Measurements from ENCODE around the gene CRB3.

Gene CRB3

DNA sequence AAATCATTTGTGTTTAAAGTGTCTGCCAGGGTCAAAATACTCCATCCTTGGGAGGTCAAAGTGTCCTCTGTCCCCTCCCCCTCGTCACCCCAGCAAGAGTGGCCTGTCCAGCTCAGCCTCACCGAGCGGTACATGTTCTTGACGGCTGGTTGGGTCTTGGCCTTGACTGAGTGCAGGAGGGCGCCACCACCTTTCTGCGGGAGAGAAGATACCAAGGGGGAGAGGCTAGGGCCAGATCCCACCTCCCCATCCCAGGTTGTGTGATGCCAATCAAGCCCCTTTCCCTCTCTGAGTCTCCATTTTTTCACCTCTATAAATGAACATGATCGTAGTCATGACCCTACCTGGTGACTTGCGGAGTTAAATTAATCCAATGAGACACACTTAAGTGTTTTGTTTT is 6.1 kb downstream of the CRB3 start:
- Mint-ChIP-seq H3K27me3 (ENCODE audit: low read depth) (no peaks in the 10 kb centered on the region), H3K4me1 (ENCODE audit: low read depth) (peaks cover 3% of the 10 kb centered on the region), H3K27ac (no peak overlapping the region), H3K9me3 (no peaks in the 10 kb centered on the region), H3K36me3 (ENCODE audit: low read depth) (peaks cover 26% of the 10 kb centered on the region), H3K4me3 (no peak overlapping the region)

DNA sequence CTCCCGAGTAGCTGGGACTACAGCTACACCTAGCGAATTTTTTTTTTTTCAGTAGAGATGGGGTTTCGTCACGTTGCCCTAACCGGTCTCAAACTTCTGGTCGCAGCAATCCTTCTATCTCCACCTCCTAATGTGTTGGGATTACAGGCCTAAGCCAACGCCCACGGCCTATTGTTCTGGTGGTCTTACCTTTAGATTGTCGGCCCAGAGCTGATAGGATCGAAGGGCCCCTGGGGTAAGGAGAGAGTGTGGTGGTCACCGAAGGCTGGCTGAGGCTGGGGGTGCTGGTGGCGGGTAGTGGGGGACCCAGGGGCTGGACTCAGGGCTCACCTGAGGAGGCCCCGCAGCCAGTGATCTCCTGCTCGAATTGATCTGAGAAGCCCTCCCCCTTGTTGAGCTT is 7.0 kb downstream of the CRB3 start:
- H3K27me3 Mint-ChIP-seq (ENCODE audit: low read depth) = no peaks in the 10 kb centered on the region
- H3K36me3 Mint-ChIP-seq (ENCODE audit: low read depth) = peaks cover 28% of the 10 kb centered on the region
- peaks cover 3% of the 10 kb centered on the region for H3K4me1 Mint-ChIP-seq (ENCODE audit: low read depth)
- no peak overlapping the region for H3K27ac Mint-ChIP-seq
- no peaks in the 10 kb centered on the region for H3K9me3 Mint-ChIP-seq
- no peak overlapping the region for H3K4me3 Mint-ChIP-seq

DNA sequence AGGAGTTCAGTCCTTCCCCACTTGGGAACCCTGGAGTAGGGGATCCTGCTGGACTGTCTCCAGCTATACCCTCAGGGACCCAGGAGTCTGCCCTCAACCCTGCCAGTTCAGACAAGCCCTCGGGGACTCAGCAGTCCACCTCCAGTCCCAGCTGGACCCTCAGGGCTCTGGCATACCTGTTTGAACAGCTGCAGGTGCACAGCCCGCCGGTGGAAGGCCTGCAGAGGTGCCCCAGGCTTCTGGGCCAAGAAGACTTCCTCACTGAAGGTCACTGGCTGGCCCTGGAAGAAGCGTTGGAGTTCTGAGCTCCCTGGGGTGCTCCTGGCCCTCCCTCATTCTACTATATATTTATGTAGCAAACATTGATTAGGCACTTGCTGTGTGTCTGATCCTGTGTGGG is 8.6 kb downstream of the CRB3 start:
- Mint-ChIP-seq H3K4me1 (ENCODE audit: low read depth) (peaks cover 2% of the 10 kb centered on the region), H3K27ac (no peak overlapping the region), H3K27me3 (ENCODE audit: low read depth) (no peaks in the 10 kb centered on the region), H3K4me3 (no peak overlapping the region), H3K9me3 (no peaks in the 10 kb centered on the region), H3K36me3 (ENCODE audit: low read depth) (peaks cover 29% of the 10 kb centered on the region)

DNA sequence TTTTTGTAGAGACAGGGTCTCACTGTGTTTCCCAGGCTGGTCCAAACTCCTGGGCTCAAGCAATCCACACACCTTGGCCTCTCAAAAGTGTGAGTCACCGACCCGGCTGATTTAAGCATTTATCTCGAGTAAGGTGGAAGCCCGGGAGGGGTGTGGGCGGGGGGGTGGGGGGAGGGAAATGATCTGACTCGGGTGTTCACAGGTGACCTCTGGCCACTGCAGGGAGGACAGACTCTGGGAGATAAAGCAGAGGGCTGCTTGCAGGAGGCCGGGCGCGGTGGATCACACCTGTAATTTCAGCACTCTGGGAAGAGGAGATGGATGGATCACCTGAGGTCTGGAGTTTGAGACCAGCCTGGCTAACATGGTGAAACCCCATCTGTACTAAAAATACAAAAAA is 9.6 kb downstream of the CRB3 start:
- no peaks in the 10 kb centered on the region for H3K9me3 Mint-ChIP-seq
- no peaks in the 10 kb centered on the region for H3K4me1 Mint-ChIP-seq (ENCODE audit: low read depth)
- H3K36me3 Mint-ChIP-seq (ENCODE audit: low read depth) = peaks cover 23% of the 10 kb centered on the region

DNA sequence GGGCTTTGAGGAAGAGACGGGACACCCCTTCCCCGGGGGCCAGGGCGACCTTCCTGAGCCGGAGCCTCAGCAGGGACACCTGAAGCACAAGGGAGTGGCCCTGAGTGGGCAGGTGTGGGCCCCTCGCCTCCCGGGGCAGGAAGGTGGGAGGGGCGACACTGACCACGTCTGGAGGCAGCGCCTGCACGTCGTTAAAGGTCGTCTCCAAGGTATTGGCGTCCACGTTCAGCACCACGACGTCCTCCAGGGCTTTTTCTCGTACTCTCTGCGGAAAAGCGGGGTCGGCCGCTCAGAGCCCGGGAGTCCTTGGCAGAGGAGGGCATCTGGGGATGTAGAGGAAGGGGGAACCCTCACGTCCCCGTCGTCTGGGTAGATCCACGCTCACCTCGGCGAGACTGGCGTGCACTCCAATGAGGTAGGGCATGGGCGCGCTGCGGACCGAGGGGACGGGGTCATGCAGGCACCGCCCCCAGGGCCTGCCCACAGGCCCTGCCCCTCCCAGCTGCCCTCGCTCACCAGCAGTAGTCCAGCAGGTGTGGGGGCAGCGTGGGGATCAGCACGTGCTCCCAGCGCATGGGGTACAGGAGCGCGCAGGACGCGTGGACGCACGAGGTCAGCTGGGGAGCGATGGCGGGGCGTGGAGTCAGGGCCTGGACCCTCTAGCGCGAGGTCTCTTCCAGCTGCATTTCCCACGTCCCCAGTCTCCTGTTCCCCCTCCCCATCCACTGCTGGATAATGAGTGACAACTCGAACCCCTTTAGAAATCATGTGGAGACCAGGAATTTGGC is 11.4 kb downstream of the CRB3 start:
- no peak overlapping the region for H3K4me3 Mint-ChIP-seq
- no peak overlapping the region for H3K27ac Mint-ChIP-seq
- no peaks in the 10 kb centered on the region for H3K27me3 Mint-ChIP-seq (ENCODE audit: low read depth)
- H3K4me1 Mint-ChIP-seq (ENCODE audit: low read depth) = peaks cover 8% of the 10 kb centered on the region
- H3K36me3 Mint-ChIP-seq (ENCODE audit: low read depth) = peaks cover 16% of the 10 kb centered on the region
- no peaks in the 10 kb centered on the region for H3K9me3 Mint-ChIP-seq

More for the DNA sequence above, 9.6 kb downstream of the CRB3 start:
- Mint-ChIP-seq H3K27ac (no peak overlapping the region), H3K27me3 (ENCODE audit: low read depth) (no peaks in the 10 kb centered on the region), H3K4me3 (no peak overlapping the region)

DNA sequence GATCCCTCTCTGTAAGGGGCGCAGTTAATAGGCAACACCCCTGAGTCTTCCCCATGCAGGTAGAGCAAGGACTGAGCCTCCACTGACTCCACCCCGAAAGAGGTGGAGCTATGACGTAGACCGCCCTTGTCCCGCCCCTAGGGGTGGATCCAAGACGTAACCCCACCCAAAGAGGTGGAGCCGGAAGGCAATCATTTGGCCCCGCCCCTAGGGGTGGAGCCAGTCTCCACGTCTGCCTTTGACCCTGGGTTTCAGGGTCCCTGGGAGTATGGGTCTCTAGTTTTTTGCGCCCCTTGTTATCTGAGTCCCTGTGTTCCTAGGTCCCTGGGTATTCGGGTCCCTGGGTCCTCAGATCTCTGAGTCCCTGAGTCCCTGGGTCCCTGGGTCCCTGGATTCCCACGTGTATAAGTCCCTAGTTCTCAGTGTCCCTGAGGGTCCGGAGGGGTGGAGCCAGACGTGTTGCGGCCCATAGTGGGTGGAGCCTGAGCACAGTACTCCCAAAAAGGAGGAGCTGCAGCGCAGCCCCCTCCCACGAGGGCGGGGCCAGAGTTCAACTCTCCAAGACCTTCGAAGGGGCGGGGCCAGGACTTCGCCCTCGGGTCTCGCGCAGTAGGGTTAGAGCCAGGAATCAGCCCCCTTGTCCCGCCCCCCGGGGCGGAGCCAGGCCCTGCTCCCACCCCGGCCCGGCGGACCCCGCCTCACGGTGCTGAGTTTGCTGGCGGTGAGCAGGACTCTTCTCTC is 12.3 kb downstream of the CRB3 start:
- H3K4me1 Mint-ChIP-seq (ENCODE audit: low read depth) = peaks cover 15% of the 10 kb centered on the region
- no peak overlapping the region for H3K27ac Mint-ChIP-seq
- H3K27me3 Mint-ChIP-seq (ENCODE audit: low read depth) = no peaks in the 10 kb centered on the region
- peaks cover 14% of the 10 kb centered on the region for H3K36me3 Mint-ChIP-seq (ENCODE audit: low read depth)
- H3K9me3 Mint-ChIP-seq = no peaks in the 10 kb centered on the region
- no peak overlapping the region for H3K4me3 Mint-ChIP-seq

DNA sequence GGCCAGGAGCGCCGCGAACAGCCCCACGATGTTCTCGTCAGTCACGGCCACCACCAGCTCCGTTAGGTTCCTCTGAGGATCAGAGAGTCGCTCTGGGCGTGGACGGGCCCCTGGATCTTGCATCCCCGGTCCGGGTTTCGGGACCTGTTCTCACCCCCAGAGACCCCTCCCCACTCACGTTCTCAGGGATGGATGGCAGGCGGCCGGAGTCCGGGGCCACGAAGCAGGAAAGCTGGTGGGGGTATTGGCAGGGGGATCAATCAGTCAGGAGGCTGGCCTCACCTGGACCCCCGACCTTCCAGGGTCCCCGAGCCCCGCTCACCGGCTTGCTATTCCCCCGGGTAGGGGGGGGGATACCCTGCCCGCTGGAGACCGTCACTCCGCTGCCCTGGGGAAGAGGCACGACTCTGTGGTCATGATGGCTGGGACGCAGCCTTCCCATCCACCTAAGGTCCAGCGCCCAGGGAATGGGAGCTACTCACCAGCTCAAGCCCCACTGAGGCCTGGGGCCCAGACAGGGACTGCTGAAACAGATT is 12.9 kb downstream of the CRB3 start:
- no peak overlapping the region for H3K4me3 Mint-ChIP-seq
- H3K4me1 Mint-ChIP-seq (ENCODE audit: low read depth) = peaks cover 20% of the 10 kb centered on the region
- no peak overlapping the region for H3K27ac Mint-ChIP-seq
- no peaks in the 10 kb centered on the region for H3K27me3 Mint-ChIP-seq (ENCODE audit: low read depth)
- no peaks in the 10 kb centered on the region for H3K9me3 Mint-ChIP-seq
- H3K36me3 Mint-ChIP-seq (ENCODE audit: low read depth) = peaks cover 14% of the 10 kb centered on the region

DNA sequence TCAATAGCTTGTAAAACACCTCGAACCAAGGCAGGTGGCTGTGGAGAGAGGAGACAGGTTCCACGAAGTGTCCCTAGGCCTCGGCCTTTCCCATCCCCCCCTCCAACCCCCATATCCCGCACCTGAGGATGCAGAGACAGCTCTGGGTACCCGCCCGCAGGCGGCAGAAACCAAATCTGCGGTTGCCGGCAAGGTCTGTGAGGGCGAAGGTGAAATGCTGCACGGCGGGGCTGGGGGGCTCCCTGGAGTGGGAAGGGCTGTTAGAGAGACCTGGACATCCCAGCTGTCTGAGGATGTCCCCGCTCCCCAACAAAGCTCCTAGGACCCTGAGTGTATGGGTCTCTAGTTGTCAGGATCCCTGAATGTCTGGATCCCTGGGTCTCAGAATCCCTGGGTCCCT is 14.7 kb downstream of the CRB3 start:
- H3K27ac Mint-ChIP-seq = no peak overlapping the region
- H3K36me3 Mint-ChIP-seq (ENCODE audit: low read depth) = peaks cover 12% of the 10 kb centered on the region
- no peaks in the 10 kb centered on the region for H3K9me3 Mint-ChIP-seq
- no peak overlapping the region for H3K4me3 Mint-ChIP-seq
- no peaks in the 10 kb centered on the region for H3K27me3 Mint-ChIP-seq (ENCODE audit: low read depth)
- peaks cover 25% of the 10 kb centered on the region for H3K4me1 Mint-ChIP-seq (ENCODE audit: low read depth)

DNA sequence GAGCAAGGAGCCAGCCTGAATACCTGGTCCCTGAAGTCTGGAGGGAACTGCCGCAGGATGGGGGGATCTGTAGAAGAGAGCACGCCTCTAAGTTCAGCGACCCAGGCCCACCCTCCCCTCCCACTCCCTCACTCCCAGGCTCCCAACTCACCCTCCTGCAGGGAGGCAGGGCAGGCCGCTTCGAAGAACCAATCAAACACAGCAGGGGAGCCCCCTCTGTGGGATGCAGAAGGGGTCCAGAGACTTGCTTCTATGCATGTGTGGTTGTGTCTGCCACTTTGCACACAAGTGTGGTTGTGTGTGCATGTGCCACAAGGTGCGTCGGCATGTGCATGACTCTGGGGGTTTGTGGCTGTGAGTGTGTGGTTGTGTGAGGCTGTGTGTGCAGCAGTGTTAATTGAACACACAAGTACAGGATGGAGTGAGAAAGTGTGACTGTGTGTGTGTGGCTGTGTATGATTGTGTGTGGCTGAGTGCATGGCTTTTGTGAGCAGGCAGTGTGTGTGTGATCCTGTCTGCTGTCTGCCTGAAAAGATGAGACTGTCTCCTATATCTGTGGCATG is 15.8 kb downstream of the CRB3 start:
- Mint-ChIP-seq H3K27me3 (ENCODE audit: low read depth) (no peaks in the 10 kb centered on the region), H3K4me3 (peak overlapping the region; percentile 98), H3K9me3 (no peaks in the 10 kb centered on the region), H3K4me1 (ENCODE audit: low read depth) (peaks cover 25% of the 10 kb centered on the region), H3K27ac (peak overlapping the region; percentile 96), H3K36me3 (ENCODE audit: low read depth) (peaks cover 7% of the 10 kb centered on the region)

DNA sequence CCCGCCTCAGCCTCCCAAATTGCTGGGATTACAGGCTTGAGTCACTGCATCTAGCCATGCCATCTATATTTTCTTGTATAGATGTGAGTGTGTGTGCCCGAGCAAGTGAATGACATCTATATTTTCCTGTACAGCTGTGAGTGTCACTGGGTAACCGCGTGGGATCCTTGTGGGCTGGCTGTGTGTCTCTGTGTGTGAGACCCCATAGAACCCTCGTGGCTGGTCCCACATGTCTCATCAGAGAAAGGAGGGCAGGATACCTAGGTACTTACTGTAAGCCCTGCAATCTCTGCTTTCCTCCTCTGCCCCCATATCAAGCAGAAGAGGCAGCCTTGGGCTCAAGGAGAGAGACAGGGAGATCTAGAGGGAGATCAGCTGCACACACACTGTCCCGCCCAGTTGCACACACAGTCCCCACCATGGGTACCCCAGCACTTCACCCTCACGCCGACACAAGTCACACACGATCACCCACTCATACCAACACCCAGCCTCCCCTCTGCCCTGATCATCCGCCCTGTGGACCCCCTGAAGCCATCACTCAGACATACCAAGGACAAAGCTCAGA is 16.9 kb downstream of the CRB3 start:
- Mint-ChIP-seq H3K36me3 (ENCODE audit: low read depth) (peaks cover 6% of the 10 kb centered on the region), H3K27me3 (ENCODE audit: low read depth) (no peaks in the 10 kb centered on the region), H3K9me3 (no peaks in the 10 kb centered on the region), H3K4me1 (ENCODE audit: low read depth) (peaks cover 25% of the 10 kb centered on the region), H3K27ac (peak overlapping the region; percentile 96), H3K4me3 (peak overlapping the region; percentile 98)

DNA sequence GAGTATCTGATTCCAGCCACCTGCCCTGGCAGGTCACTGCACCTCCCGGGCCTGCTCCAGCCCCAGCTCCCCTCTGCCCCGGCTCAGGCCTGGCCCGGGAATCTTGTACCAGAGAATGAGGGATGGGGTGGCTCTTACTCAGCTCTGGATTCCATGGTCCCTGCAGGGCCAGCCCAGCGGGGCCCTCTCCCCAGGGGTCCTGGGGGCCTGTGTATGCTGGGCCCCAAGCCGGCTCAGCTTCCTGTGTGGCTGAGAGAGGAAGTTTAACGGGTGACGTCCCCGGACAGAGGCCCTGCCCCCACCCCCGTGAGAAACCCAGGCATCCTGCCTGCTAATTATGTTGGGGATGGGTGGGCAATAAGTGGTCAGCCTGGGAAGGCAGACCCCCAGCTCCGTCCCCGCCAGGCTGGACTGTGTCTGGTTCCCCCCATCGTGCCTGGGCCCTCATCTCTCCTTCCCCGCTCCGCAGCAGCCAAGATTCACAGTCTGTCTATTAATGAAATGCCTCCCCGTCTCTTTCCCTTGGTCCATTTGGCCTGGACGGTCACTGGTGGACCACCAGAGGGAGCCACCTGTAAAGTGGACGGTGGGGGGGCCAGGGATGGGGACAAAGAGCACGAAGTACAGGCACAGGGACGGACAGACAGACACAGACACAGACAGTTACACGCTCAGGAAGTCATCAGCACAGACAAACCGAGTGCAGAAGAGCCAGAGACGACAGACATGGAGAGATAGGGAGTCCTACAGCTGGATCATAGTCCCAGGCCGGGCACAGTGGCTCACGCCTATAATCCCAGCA is 17.7 kb downstream of the CRB3 start, which contains the start of gene DENND1C:
DENND1C (minus strand) TSS at position 247 of the 802 bp plus-strand sequence; CDS start at position 155, 92 bp downstream.
- Mint-ChIP-seq H3K36me3 (ENCODE audit: low read depth) (peaks cover 3% of the 10 kb centered on the region), H3K4me3 (peak within 1 kb of the TSS; percentile 98), H3K4me1 (ENCODE audit: low read depth) (peaks cover 25% of the 10 kb centered on the region)

DNA sequence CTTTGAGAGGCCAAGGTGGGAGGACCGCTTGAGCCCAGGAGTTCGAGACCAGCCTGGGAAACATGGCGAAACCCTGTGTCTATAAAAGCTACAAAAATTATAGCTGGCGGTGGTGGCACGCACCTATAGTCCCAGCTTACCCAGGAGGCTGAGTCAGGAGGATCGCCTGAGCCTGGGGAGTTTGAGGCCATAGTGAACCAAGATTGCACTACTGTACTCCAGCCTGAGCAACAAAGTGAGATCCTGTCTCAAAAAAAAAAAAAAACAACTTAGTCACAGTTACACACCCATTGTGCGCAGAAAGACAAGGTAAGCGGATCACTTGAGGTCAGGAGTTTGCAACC is 18.2 kb downstream of the CRB3 start:
- Mint-ChIP-seq H3K27me3 (ENCODE audit: low read depth) (no peaks in the 10 kb centered on the region), H3K36me3 (ENCODE audit: low read depth) (peaks cover 2% of the 10 kb centered on the region), H3K9me3 (no peaks in the 10 kb centered on the region), H3K4me1 (ENCODE audit: low read depth) (peaks cover 25% of the 10 kb centered on the region), H3K27ac (peak overlapping the region; percentile 96), H3K4me3 (peak overlapping the region; percentile 98)

More for the DNA sequence above, 17.7 kb downstream of the CRB3 start, which contains the start of gene DENND1C:
- H3K9me3 Mint-ChIP-seq = no peaks in the 10 kb centered on the region
- H3K27ac Mint-ChIP-seq = peak within 1 kb of the TSS; percentile 96
- H3K27me3 Mint-ChIP-seq (ENCODE audit: low read depth) = no peaks in the 10 kb centered on the region

DNA sequence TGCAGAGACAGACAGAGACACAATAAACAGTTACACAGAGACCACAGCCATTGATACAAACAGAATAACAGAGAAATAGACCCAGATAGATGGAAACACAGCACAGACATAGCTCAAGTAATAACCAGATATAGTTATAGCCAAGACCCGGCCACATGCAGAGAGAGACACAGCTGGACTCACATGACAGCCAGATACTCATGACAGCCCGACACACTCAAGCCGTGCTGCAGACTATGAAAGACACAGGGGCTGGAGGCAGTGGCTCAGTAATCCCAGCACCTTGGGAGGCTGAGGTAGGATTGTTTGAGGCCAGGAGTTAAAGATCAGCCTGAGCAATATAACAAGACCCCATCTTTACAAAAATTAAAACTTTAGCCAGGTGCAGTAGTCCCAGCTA is 19.2 kb downstream of the CRB3 start:
- H3K36me3 Mint-ChIP-seq (ENCODE audit: low read depth) = peaks cover 2% of the 10 kb centered on the region
- H3K27me3 Mint-ChIP-seq (ENCODE audit: low read depth) = no peaks in the 10 kb centered on the region
- H3K9me3 Mint-ChIP-seq = no peaks in the 10 kb centered on the region
- peaks cover 25% of the 10 kb centered on the region for H3K4me1 Mint-ChIP-seq (ENCODE audit: low read depth)
- H3K4me3 Mint-ChIP-seq = no peak overlapping the region
- no peak overlapping the region for H3K27ac Mint-ChIP-seq

DNA sequence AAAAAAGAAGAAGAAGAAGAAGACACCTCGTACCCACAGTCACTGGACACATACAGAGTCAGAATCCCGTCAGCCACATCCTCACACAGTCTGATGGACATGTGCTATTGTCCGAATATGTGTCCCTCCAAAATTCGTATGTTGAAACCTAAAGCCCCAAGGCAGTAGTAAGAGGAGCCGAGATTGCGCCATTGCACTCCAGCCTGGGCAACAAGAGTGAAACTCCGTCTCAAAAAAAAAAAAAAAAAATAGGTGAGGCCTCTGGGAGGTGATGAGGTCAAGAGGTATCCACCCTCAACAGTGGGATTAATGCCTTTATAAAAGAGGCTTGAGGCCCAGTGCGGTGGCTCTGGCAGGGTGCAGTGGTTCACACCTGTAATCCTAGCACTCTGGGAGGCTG is 20.2 kb downstream of the CRB3 start:
- H3K27ac Mint-ChIP-seq = no peak overlapping the region
- H3K4me3 Mint-ChIP-seq = no peak overlapping the region
- H3K9me3 Mint-ChIP-seq = no peaks in the 10 kb centered on the region
- H3K4me1 Mint-ChIP-seq (ENCODE audit: low read depth) = peaks cover 26% of the 10 kb centered on the region
- H3K36me3 Mint-ChIP-seq (ENCODE audit: low read depth) = peaks cover 2% of the 10 kb centered on the region
- H3K27me3 Mint-ChIP-seq (ENCODE audit: low read depth) = no peaks in the 10 kb centered on the region
